GM12878 (cell line): ENCODE measurements around the gene KCNK1. TPM values are rescaled to one million over a fixed set of nuclear protein-coding genes. Genes with fewer than 3 reads are reported as not detected.

Experiments
- ATAC-seq: fragments of 200-7000 bp; cut with Tn5 transposase; 3 replicates; pipeline ENCODE4 v1.9.1; 2020; ENCODE audit warnings: mild to moderate bottlenecking, moderate library complexity
- BruUV-seq: library from RNA; stranded (reverse); fragments of 400-500 nt; replicated peaks from 2 replicates; lab custom pipeline; 2021; lab: Mats Ljungman, UMichigan
- CTCF ChIA-PET: fragments of 300-600 bp; sonication (Branson Sonifier 250); formaldehyde crosslinking; extraction: SDS; loops from one replicate; lab custom pipeline; 2021; ENCODE audit warnings: inconsistent platforms; lab: Yijun Ruan, JAX
- POLR2A ChIA-PET: fragments of 350-600 bp; formaldehyde crosslinking; extraction: SDS; loops from one replicate; lab custom pipeline; 2021; ENCODE audit warnings: inconsistent platforms; lab: Charles Lee
- RAD21 ChIA-PET: fragments of 300-600 bp; sonication (Branson Sonifier 250); formaldehyde crosslinking; loops from one replicate; lab custom pipeline; 2023; ENCODE audit warnings: antibody characterized with exemption; ENCODE audit not compliant: unreplicated experiment; lab: Charles Lee
- SMC1A ChIA-PET: fragments of 300-600 bp; sonication (Branson Sonifier 250); formaldehyde crosslinking; loops from one replicate; lab custom pipeline; 2023; ENCODE audit not compliant: unreplicated experiment, uncharacterized antibody; lab: Charles Lee
- DNase-seq: peaks from one replicate; pipeline ENCODE4 v3.0.0-alpha.2; 2011; ENCODE audit warnings: low read depth, low spot score
- FAIRE-seq: peaks from 3 replicates; lab custom pipeline; 2011; peaks lifted over from hg19 to GRCh38; lab: Jason Lieb, UNC
- H2AFZ ChIP-seq: 2 replicates; pipeline ENCODE4 v1.6.0; 2011; ENCODE audit warnings: low read depth, low read length, control low read depth; ENCODE audit not compliant: control insufficient read depth
- H3K27ac ChIP-seq: 2 replicates; pipeline ENCODE4 v1.5.1; 2011; ENCODE audit warnings: control low read depth; ENCODE audit not compliant: control insufficient read depth, insufficient read depth
- H3K27me3 ChIP-seq, 2 experiments: replicated peaks in 1 of 2; 2 replicates each; pipeline versions ENCODE4 v1.6.0 to v1.6.1; 2011; ENCODE audit warnings: low read length in 1 of 2; ENCODE audit not compliant: control insufficient read depth in 2 of 2, insufficient read depth in 2 of 2
- H3K36me3 ChIP-seq, 2 experiments: 2 replicates each; pipeline ENCODE4 v1.5.1; 2011; ENCODE audit warnings: low read length in 1 of 2; ENCODE audit not compliant: control insufficient read depth in 2 of 2, insufficient read depth in 2 of 2
- H3K4me1 ChIP-seq: 2 replicates; pipeline ENCODE4 v1.6.1; 2011; ENCODE audit warnings: mild to moderate bottlenecking, low read length, moderate library complexity, mixed read lengths; ENCODE audit not compliant: control insufficient read depth, insufficient read depth
- H3K4me2 ChIP-seq: 2 replicates; pipeline ENCODE4 v1.6.0; 2011; ENCODE audit warnings: control low read depth; ENCODE audit not compliant: control insufficient read depth, insufficient read depth
- H3K4me3 ChIP-seq: fragments of 200-600 bp; sonication (generic); 2 replicates; pipeline ENCODE4 v1.5.1; 2016
- H3K79me2 ChIP-seq: 2 replicates; pipeline ENCODE4 v1.6.0; 2011; ENCODE audit warnings: low read length; ENCODE audit not compliant: control insufficient read depth, insufficient read depth
- H3K9ac ChIP-seq: 2 replicates; pipeline ENCODE4 v1.8.0; 2011; ENCODE audit warnings: low read length, control low read depth, mixed read lengths; ENCODE audit not compliant: control insufficient read depth, insufficient read depth
- H3K9me3 ChIP-seq: replicated peaks from 3 replicates; pipeline ENCODE4 v1.5.1; 2011; ENCODE audit warnings: mild to moderate bottlenecking, low read length; ENCODE audit not compliant: control insufficient read depth, insufficient read depth
- H4K20me1 ChIP-seq: 2 replicates; pipeline ENCODE4 v1.6.0; 2011; ENCODE audit not compliant: control insufficient read depth, insufficient read depth
- MTA2 ChIP-seq: fragments of 450-650 bp; IDR thresholded peaks from 2 replicates; pipeline ENCODE4 v1.6.1; 2016; ENCODE audit warnings: low read depth, mild to moderate bottlenecking, moderate library complexity
- ZNF207 ChIP-seq: fragments of 450-650 bp; IDR thresholded peaks from 2 replicates; pipeline ENCODE4 v1.6.1; 2014; ENCODE audit warnings: antibody characterized with exemption, mild to moderate bottlenecking, borderline replicate concordance
- WGBS: methylation state at CpG from one replicate; pipeline ENCODE4 v1.1.6; 2016; ENCODE audit warnings: low lambda C conversion rate; ENCODE audit not compliant: insufficient replicate concordance, insufficient coverage; ENCODE audit errors: missing lambda C conversion rate; 5-methylcytosine and 5-hydroxymethylcytosine counted together
- in situ Hi-C: fragments of 300-500 bp; cut with MboI; formaldehyde crosslinking; loops from 9 replicates; pipeline ENCODE4 v1.14.3; 2018; ENCODE audit warnings: mixed read lengths
- intact Hi-C: fragments of 100-400 bp; cut with micrococcal nuclease; formaldehyde crosslinking; loops from one replicate; pipeline ENCODE4 v1.14.2; 2022; ENCODE audit not compliant: unreplicated experiment
- polyA plus RNA-seq, 11 experiments: library from polyadenylated mRNA; depleted of rRNA in 4 of 11; unstranded in 6 of 11; stranded (reverse) in 5 of 11; fragments of >200 nt; fragmentation: Nextera tagmentation in 4 of 11; fragmentation: Illumina TruSeq in 1 of 11; extraction: Ambion mirVana in 4 of 11; extraction: Trizol in 1 of 11; gene quantifications; 1 replicate in 1 of 11; 2 replicates in 10 of 11; pipeline versions ENCODE4 v1.2.1 to v1.2.3, GENCODE V29; 2011 to 2016; ENCODE audit warnings: inconsistent platforms in 2 of 11, missing spikeins in 2 of 11, low read depth in 1 of 11
- total RNA-seq, 4 experiments: library from RNA; depleted of rRNA in 3 of 4; stranded (reverse); fragments of >200 nt in 3 of 4; fragmentation: Illumina TruSeq in 1 of 4; extraction: Trizol in 1 of 4; gene quantifications; 2 replicates each; pipeline versions ENCODE4 v1.2.1 to v1.2.3, GENCODE V29; 2013 to 2021
- TF ChIP-seq, protein P1 (sequence below): fragments of 450-650 bp; IDR thresholded peaks from 2 replicates; pipeline ENCODE4 v1.6.1; 2016; ENCODE audit warnings: mild to moderate bottlenecking
- TF ChIP-seq, protein P2 (sequence below): IDR thresholded peaks from 2 replicates; pipeline ENCODE4 v1.6.1; 2012; ENCODE audit warnings: low read length, inconsistent platforms

KCNK1 gene
- total and polyA plus RNA-seq, 10 of the 15 experiments (the other 5 are each of a cell fraction or from before 2014, with no cell fraction given) = 9.4 to 27.6 (median 15.1) TPM

DNA sequence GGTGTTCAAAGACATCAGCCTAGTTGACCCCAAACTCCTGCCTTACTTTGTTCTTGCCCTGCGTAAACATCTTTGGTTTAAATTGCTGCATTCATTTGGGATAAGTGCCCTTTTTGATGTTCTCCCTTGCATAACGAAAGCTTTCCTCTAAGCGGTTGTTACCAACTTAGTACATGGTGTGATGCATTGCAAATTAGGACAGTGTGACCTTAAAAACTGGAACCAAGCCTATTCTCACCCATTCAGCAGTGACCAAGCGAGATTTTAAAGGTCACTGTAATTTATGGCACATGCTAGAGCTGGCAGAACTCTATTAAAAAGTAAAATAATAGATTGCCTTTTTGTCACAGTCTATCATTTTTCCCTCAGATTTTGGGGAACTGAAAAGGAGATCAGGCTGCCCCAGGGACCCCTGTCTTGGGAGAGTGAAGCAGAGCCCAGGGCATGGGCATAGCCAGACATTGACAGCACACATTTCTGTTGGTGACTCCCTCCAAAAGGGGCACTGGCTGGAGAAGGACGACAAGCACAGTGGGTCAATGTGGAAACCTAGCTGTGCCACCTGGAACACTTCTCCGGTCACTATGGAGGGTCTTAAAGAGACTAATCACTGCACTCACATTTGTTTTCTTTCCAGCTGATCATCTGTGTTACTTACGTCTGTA, 63.9 kb downstream of the KCNK1 start:
- Histone ChIP-seq H3K4me1 (peaks cover 19% of the 10 kb centered on the region), H3K4me3 (no peak overlapping the region), H3K4me2 (no peak overlapping the region), H3K79me2 (no peaks in the 10 kb centered on the region), H3K27me3 (no peaks in the 10 kb centered on the region), H3K9ac (no peak overlapping the region), H4K20me1 (no peaks in the 10 kb centered on the region), H3K27ac (no peak overlapping the region), H2AFZ (no peak overlapping the region), H3K9me3 (peaks cover 3% of the 10 kb centered on the region; the same call in 2 of the 3 replicates), H3K36me3 (no peaks in the 10 kb centered on the region)
- ChIA-PET POLR2A (interaction anchor here (1.2 to 2.0 kb wide), 2 partner anchors 16 to 47 kb away, joined by 3 to 5 read pairs; no protein-coding TSS in a partner anchor), CTCF (interaction anchor here (1.1 to 2.0 kb wide), 5 partner anchors 15 to 238 kb away, joined by 3 to 4 read pairs (median 4); no protein-coding TSS in a partner anchor), SMC1A (interaction anchor here (1.1 to 4.2 kb wide), 7 partner anchors 10 to 236 kb away, joined by 3 to 34 read pairs (median 4); no protein-coding TSS in a partner anchor), RAD21 (interaction anchor here (0.7 kb wide), 1 partner anchor 17 kb away, joined by 3 read pairs; no protein-coding TSS in a partner anchor)
- no peak for ATAC-seq
- no peak for FAIRE-seq
- intact Hi-C loops (loop anchor here (2.0 kb wide), 1 partner anchor 113 kb away; no protein-coding TSS in a partner anchor), in situ Hi-C loops (no loop called here)
- TF ChIP-seq ZNF207 (no peak), MTA2 (no peak)
- TF ChIP-seq, protein P1, sequence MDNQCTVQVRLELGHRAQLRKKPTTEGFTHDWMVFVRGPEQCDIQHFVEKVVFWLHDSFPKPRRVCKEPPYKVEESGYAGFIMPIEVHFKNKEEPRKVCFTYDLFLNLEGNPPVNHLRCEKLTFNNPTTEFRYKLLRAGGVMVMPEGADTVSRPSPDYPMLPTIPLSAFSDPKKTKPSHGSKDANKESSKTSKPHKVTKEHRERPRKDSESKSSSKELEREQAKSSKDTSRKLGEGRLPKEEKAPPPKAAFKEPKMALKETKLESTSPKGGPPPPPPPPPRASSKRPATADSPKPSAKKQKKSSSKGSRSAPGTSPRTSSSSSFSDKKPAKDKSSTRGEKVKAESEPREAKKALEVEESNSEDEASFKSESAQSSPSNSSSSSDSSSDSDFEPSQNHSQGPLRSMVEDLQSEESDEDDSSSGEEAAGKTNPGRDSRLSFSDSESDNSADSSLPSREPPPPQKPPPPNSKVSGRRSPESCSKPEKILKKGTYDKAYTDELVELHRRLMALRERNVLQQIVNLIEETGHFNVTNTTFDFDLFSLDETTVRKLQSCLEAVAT = no peak
- TF ChIP-seq, protein P2, sequence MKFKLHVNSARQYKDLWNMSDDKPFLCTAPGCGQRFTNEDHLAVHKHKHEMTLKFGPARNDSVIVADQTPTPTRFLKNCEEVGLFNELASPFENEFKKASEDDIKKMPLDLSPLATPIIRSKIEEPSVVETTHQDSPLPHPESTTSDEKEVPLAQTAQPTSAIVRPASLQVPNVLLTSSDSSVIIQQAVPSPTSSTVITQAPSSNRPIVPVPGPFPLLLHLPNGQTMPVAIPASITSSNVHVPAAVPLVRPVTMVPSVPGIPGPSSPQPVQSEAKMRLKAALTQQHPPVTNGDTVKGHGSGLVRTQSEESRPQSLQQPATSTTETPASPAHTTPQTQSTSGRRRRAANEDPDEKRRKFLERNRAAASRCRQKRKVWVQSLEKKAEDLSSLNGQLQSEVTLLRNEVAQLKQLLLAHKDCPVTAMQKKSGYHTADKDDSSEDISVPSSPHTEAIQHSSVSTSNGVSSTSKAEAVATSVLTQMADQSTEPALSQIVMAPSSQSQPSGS = no peak
- BruUV-seq = no TSS peak
- WGBS = 64% methylated on average over 7 of the region's 7 CpGs
- no peak for DNase-seq
